OCI-LY7 (cell line): ENCODE measurements around the gene ELK1. TPM values are rescaled to one million over a fixed set of nuclear protein-coding genes. Genes with fewer than 3 reads are reported as not detected.

Source experiments
- BruUV-seq: library from RNA; stranded (reverse); fragments of 400-500 nt; replicated peaks from 2 replicates; lab custom pipeline; 2021; lab: Mats Ljungman, UMichigan
- CTCF ChIA-PET: fragments of 300-600 bp; sonication (Branson Sonifier 250); formaldehyde crosslinking; loops from one replicate; lab custom pipeline; 2022; ENCODE audit warnings: antibody characterized with exemption; ENCODE audit not compliant: unreplicated experiment; lab: Charles Lee
- POLR2A ChIA-PET: fragments of 300-600 bp; sonication (Branson Sonifier 250); formaldehyde crosslinking; loops from one replicate; lab custom pipeline; 2022; ENCODE audit warnings: antibody characterized with exemption; lab: Charles Lee
- DNase-seq: peaks from one replicate; pipeline ENCODE4 v3.0.0-alpha.2; 2015; ENCODE audit warnings: low spot score
- H2AFZ ChIP-seq: fragments of 200-600 bp; sonication (generic), shearing (Covaris generic); 2 replicates; pipeline ENCODE4 v1.6.1; 2014; ENCODE audit warnings: mild to moderate bottlenecking, antibody characterized with exemption, low read length, moderate library complexity
- H3K27ac ChIP-seq: fragments of 200-600 bp; sonication (generic); 2 replicates; pipeline ENCODE4 v1.5.1; 2014; ENCODE audit warnings: mixed run types, low read depth, mild to moderate bottlenecking, moderate library complexity, low read length, inconsistent platforms; ENCODE audit not compliant: poor library complexity, severe bottlenecking
- H3K36me3 ChIP-seq: fragments of 200-600 bp; sonication (generic); 2 replicates; pipeline ENCODE4 v1.6.1; 2014; ENCODE audit warnings: mild to moderate bottlenecking, antibody characterized with exemption, low read length, moderate library complexity, mixed read lengths; ENCODE audit not compliant: insufficient read depth
- H3K4me1 ChIP-seq: fragments of 200-600 bp; sonication (generic); 2 replicates; pipeline ENCODE4 v1.5.1; 2014; ENCODE audit warnings: mild to moderate bottlenecking, low read length; ENCODE audit not compliant: insufficient read depth, poor library complexity, severe bottlenecking
- H3K4me2 ChIP-seq: fragments of 200-600 bp; sonication (generic); 2 replicates; pipeline ENCODE4 v1.6.1; 2014; ENCODE audit warnings: mild to moderate bottlenecking, low read length
- H3K4me3 ChIP-seq: fragments of 200-600 bp; sonication (generic); 2 replicates; pipeline ENCODE4 v1.5.1; 2014; ENCODE audit warnings: mild to moderate bottlenecking, low read depth, low read length; ENCODE audit not compliant: poor library complexity, severe bottlenecking
- H3K79me2 ChIP-seq: fragments of 200-600 bp; sonication (generic); 2 replicates; pipeline ENCODE4 v1.6.1; 2016; ENCODE audit warnings: low read depth, mild to moderate bottlenecking, low read length, moderate library complexity, mixed read lengths; ENCODE audit not compliant: insufficient read depth
- H3K9me2 ChIP-seq: fragments of 200-600 bp; sonication (generic); 2 replicates; pipeline ENCODE4 v1.6.1; 2016; ENCODE audit warnings: mild to moderate bottlenecking, low read length, mixed read lengths; ENCODE audit not compliant: insufficient read depth
- H3K9me3 ChIP-seq: fragments of 200-600 bp; sonication (generic); 2 replicates; pipeline ENCODE4 v1.6.1; 2014; ENCODE audit warnings: mild to moderate bottlenecking, mixed run types, low read length, mixed read lengths
- H4K20me1 ChIP-seq: fragments of 200-600 bp; sonication (generic); 2 replicates; pipeline ENCODE4 v1.6.1; 2014; ENCODE audit warnings: mild to moderate bottlenecking, antibody characterized with exemption, low read length, moderate library complexity, mixed read lengths; ENCODE audit not compliant: insufficient read depth
- EZH2phosphoT487 ChIP-seq: fragments of 200-600 bp; sonication (generic); IDR thresholded peaks from 2 replicates; pipeline ENCODE4 v1.6.1; 2018; ENCODE audit warnings: low read depth, borderline replicate concordance, mild to moderate bottlenecking, mixed run types, antibody characterized with exemption, low read length, moderate library complexity, mixed read lengths
- intact Hi-C: fragments of 100-400 bp; cut with micrococcal nuclease; formaldehyde crosslinking; loops from one replicate; pipeline ENCODE4 v1.10.0; 2022; ENCODE audit not compliant: unreplicated experiment
- microRNA-seq: library from miRNA; unstranded; fragments of <30 nt; microRNA quantifications from one replicate; pipeline ENCODE4 v1.2.0, GENCODE V29; 2022; ENCODE audit warnings: borderline replicate concordance
- small RNA-seq: library from RNA; depleted of rRNA; stranded (forward); fragments of <200 nt; gene quantifications from one replicate; pipeline ENCODE3, GENCODE V24; 2014
- total RNA-seq, 2 experiments: library from RNA; depleted of rRNA in 1 of 2; stranded (reverse); fragments of >200 nt in 1 of 2; shearing (Covaris generic) in 1 of 2; gene quantifications; 2 replicates each; pipeline ENCODE4 v1.2.3, GENCODE V29; 2014 to 2022
- TF ChIP-seq, protein P1 (sequence below): fragments of 200-600 bp; sonication (generic); conservative IDR thresholded peaks from 2 replicates; pipeline ENCODE4 v1.5.1; 2014; ENCODE audit warnings: mild to moderate bottlenecking, antibody characterized with exemption, low read length, moderate library complexity, mixed read lengths

The ELK1 gene
- total RNA-seq, 2 experiments from 2014 or later = 23.3 to 51.0 TPM

GRCh38 chrX:47587091-47587891 lies 63.1 kb downstream of the ELK1 start:
- H3K79me2 ChIP-seq = no peaks in the 10 kb centered on the region
- CTCF ChIA-PET = no interaction called here
- H3K9me3 ChIP-seq = no peaks in the 10 kb centered on the region
- no peak overlapping the region for H3K4me2 ChIP-seq
- no peak overlapping the region for H3K4me3 ChIP-seq
- no peaks in the 10 kb centered on the region for H3K4me1 ChIP-seq
- intact Hi-C loops = no loop called here
- POLR2A ChIA-PET = no interaction called here
- no peak for DNase-seq
- no peaks in the 10 kb centered on the region for H4K20me1 ChIP-seq
- H2AFZ ChIP-seq = no peak overlapping the region
- no peak for TF ChIP-seq EZH2phosphoT487
- TF ChIP-seq, protein P1, sequence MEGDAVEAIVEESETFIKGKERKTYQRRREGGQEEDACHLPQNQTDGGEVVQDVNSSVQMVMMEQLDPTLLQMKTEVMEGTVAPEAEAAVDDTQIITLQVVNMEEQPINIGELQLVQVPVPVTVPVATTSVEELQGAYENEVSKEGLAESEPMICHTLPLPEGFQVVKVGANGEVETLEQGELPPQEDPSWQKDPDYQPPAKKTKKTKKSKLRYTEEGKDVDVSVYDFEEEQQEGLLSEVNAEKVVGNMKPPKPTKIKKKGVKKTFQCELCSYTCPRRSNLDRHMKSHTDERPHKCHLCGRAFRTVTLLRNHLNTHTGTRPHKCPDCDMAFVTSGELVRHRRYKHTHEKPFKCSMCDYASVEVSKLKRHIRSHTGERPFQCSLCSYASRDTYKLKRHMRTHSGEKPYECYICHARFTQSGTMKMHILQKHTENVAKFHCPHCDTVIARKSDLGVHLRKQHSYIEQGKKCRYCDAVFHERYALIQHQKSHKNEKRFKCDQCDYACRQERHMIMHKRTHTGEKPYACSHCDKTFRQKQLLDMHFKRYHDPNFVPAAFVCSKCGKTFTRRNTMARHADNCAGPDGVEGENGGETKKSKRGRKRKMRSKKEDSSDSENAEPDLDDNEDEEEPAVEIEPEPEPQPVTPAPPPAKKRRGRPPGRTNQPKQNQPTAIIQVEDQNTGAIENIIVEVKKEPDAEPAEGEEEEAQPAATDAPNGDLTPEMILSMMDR = no peak
- H3K36me3 ChIP-seq = no peaks in the 10 kb centered on the region
- no peaks in the 10 kb centered on the region for H3K9me2 ChIP-seq
- no TSS peak for BruUV-seq
- no peak overlapping the region for H3K27ac ChIP-seq

- no peaks in the 10 kb centered on the region for H3K79me2 ChIP-seq
- POLR2A ChIA-PET = no interaction called here
- TF ChIP-seq EZH2phosphoT487 = no peak
- TF ChIP-seq, protein P1 = no peak
- H3K4me2 ChIP-seq = no peak overlapping the region
- H3K27ac ChIP-seq = no peak overlapping the region
- no peaks in the 10 kb centered on the region for H3K9me2 ChIP-seq
- DNase-seq = no peak
- H4K20me1 ChIP-seq = no peaks in the 10 kb centered on the region
- no peaks in the 10 kb centered on the region for H3K4me1 ChIP-seq
- H3K36me3 ChIP-seq = no peaks in the 10 kb centered on the region
- CTCF ChIA-PET = interaction anchor here (0.5 kb wide), 1 partner anchor 104 kb away, joined by 4 read pairs; no protein-coding TSS in a partner anchor
- H3K9me3 ChIP-seq = no peaks in the 10 kb centered on the region
- BruUV-seq = no TSS peak
- H3K4me3 ChIP-seq = no peak overlapping the region
- intact Hi-C loops = no loop called here
- no peak overlapping the region for H2AFZ ChIP-seq
Measured at GRCh38 chrX:47586043-47586787, 64.1 kb downstream of the ELK1 start.

Small RNA genes within 50 kb of the gene (microRNA-seq; reads per million reads assigned to microRNA genes)
- not detected for gene MIR4769

Small RNA genes within 50 kb of the gene (small RNA-seq; reads per million reads assigned to genes)
- not detected for gene MIR4769

Other genes with a start within 250 kb of the ELK1 start
- gene ZNF41, start 167.3 kb downstream of the ELK1 start, total RNA-seq (2014; rRNA removed; shearing (Covaris generic)) = 8.4 and 10.7 TPM in 2 replicates
- 9.7 and 10.7 TPM in 2 replicates for gene ZNF41, start 167.3 kb downstream of the ELK1 start, total RNA-seq (2022)
- gene ARAF, start 89.4 kb downstream of the ELK1 start, total RNA-seq (2014; rRNA removed; shearing (Covaris generic)) = 13.2 and 28.9 TPM in 2 replicates
- 52.4 and 58.2 TPM in 2 replicates for gene ARAF, start 89.4 kb downstream of the ELK1 start, total RNA-seq (2022)
- not detected in 2 replicates for gene TIMP1, start 68.1 kb downstream of the ELK1 start, total RNA-seq (2014; rRNA removed; shearing (Covaris generic))
- gene TIMP1, start 68.1 kb downstream of the ELK1 start, total RNA-seq (2022) = 0.83 TPM in 1 of 2 replicates, not detected in the other
- gene SYN1, start 30.7 kb downstream of the ELK1 start, total RNA-seq (2014; rRNA removed; shearing (Covaris generic)) = not detected in 2 replicates
- not detected in 2 replicates for gene SYN1, start 30.7 kb downstream of the ELK1 start, total RNA-seq (2022)
- gene CFP, start 20.6 kb downstream of the ELK1 start, total RNA-seq (2014; rRNA removed; shearing (Covaris generic)) = 2.0 and 4.7 TPM in 2 replicates
- 4.1 and 4.2 TPM in 2 replicates for gene CFP, start 20.6 kb downstream of the ELK1 start, total RNA-seq (2022)
- gene UXT, start 8.6 kb upstream of the ELK1 start, total RNA-seq (2014; rRNA removed; shearing (Covaris generic)) = 250 and 284 TPM in 2 replicates
- gene UXT, start 8.6 kb upstream of the ELK1 start, total RNA-seq (2022) = 171 and 201 TPM in 2 replicates
- 4.9 and 7.1 TPM in 2 replicates for gene ZNF81, start 186.3 kb upstream of the ELK1 start, total RNA-seq (2014; rRNA removed; shearing (Covaris generic))
- 12.3 and 12.8 TPM in 2 replicates for gene ZNF81, start 186.3 kb upstream of the ELK1 start, total RNA-seq (2022)